Measurements from ENCODE around the gene MRNIP. TPM values are rescaled to one million over a fixed set of nuclear protein-coding genes. Genes with fewer than 3 reads are reported as not detected.

Gene MRNIP
- polyA plus RNA-seq, 2 of the 4 experiments (the other 2 are of a cell fraction): 21.4 to 29.7 TPM

GRCh38 chr5:179820127-179820482 lies 38.5 kb downstream of the MRNIP start:
- ATAC-seq: peak; percentile 3 to 5
- ChIA-PET POLR2A (interaction anchor here (0.7 to 2.3 kb wide), 14 partner anchors 9 to 269 kb away, joined by 3 to 20 read pairs (median 6); partner anchors contain the start of genes HNRNPH1, LTC4S, MRNIP and RNF130), CTCF (interaction anchor here (0.6 to 4.8 kb wide), 7 partner anchors 16 to 123 kb away, joined by 3 to 27 read pairs (median 4); no protein-coding TSS in a partner anchor)
- Histone ChIP-seq H3K4me2 (peak overlapping the region; percentile 96), H3K4me3 (peak overlapping the region; percentile 81), H3K27ac (peak overlapping the region; percentile 95 to 98), H3K4me1 (peaks cover 56% of the 10 kb centered on the region), H3K9me3 (no peaks in the 10 kb centered on the region)
- no peak for FAIRE-seq
- TF ChIP-seq EHF (CRISPR knock-in tag; IDR thresholded peaks at IDR 0.05): peak; percentile 91
- no peak for TF ChIP-seq CHD4 (IDR thresholded peaks at IDR 0.05; ENCODE audit: borderline replicate concordance)
- no peak for TF ChIP-seq BHLHE40 (IDR thresholded peaks at IDR 0.05; ENCODE audit: low read depth, low read length)
- peak; percentile 94; the same call in 1 of the 2 replicates for TF ChIP-seq HOXB5 (CRISPR knock-in tag; IDR thresholded peaks at IDR 0.05)
- peak; percentile 40; the same call in 1 of the 2 replicates for TF ChIP-seq RARB (CRISPR knock-in tag; IDR thresholded peaks at IDR 0.05)
- peak; percentile 89; the same call in 1 of the 2 replicates for TF ChIP-seq TFCP2L1 (CRISPR knock-in tag; IDR thresholded peaks at IDR 0.05)
- TF ChIP-seq HOXB13 (CRISPR knock-in tag; IDR thresholded peaks at IDR 0.05; ENCODE audit: low read depth): peak; percentile 97
- TF ChIP-seq NPAS2 (CRISPR knock-in tag; IDR thresholded peaks at IDR 0.05; ENCODE audit: borderline replicate concordance): peak; percentile 58; the same call in 1 of the 2 replicates
- peak; percentile 95 for TF ChIP-seq ZNF302 (CRISPR knock-in tag; IDR thresholded peaks at IDR 0.05)
- TF ChIP-seq FOXS1 (CRISPR knock-in tag; IDR thresholded peaks at IDR 0.05): 0 out of 2 replicates have a peak, but pooled peaks have one; percentile 78
- TF ChIP-seq HEYL (CRISPR knock-in tag; IDR thresholded peaks at IDR 0.05): peak; percentile 96; the same call in 1 of the 2 replicates
- TF ChIP-seq ATOH8 (CRISPR knock-in tag; IDR thresholded peaks at IDR 0.05; ENCODE audit: low read depth): peak; percentile 95
- peak; percentile 83; the same call in 1 of the 2 replicates for TF ChIP-seq HOXA7 (CRISPR knock-in tag; IDR thresholded peaks at IDR 0.05)
- no peak for TF ChIP-seq SREBF2 (IDR thresholded peaks at IDR 0.05)
- no peak for TF ChIP-seq NFE2L2 (conservative IDR thresholded peaks at IDR 0.05; ENCODE audit: low read length)
- TF ChIP-seq FOSB (CRISPR knock-in tag; IDR thresholded peaks at IDR 0.05): peak; percentile 55; the same call in 1 of the 2 replicates
- no peak for TF ChIP-seq RCOR1 (IDR thresholded peaks at IDR 0.05; ENCODE audit: low read depth, low read length)
- 21% methylated on average over 3 of the region's 12 CpGs for WGBS (ENCODE audit: missing lambda C conversion rate)
- DNase-seq (ENCODE audit: low read depth in 1 of 2, low spot score in 1 of 2): peak in 1 of 2 experiments; percentile 60

DNA sequence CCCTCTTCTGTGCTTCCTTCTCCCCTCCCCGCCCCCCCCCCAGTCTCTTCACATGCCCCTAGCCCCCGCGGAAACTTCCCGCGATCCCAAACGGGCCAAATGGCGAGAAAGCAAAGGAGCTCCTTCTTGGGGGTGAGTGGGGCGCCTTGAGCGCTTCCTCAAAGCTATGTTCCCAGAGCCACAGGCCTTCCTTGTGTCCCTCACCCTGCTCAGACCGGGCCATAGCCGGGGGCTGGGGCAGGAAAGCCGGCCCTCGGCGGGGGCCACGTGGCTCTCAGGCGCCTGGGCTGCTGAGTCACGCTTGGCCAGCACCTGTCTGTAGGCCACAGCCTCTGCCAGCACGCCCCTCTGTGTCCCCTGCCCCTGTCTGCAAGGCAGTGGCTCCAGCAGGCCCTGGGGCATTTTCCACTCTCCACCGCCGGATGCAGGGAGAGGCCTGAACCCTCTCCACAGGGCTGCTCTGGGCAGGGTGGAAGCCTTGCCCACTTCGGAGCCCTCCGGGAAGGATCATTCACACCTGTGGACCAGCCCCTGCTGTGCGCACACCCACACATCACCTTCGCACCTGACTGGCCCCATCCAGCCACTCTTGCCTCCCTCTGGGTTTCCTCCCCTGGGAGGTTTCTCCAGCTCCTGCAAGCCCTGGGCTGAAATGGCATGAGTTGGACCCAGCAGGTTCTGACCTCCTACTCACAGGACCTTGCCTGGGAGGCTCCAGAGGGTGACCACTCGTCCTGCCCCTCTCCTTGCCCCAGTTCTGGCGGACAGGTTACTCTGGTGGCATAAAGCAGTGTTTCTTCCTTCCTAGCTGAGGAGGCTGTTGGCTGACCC lies 39.1 kb downstream of the MRNIP start:
- CTCF ChIA-PET: interaction anchor here (0.6 to 4.8 kb wide), 6 partner anchors 16 to 124 kb away, joined by 3 to 27 read pairs (median 6); no protein-coding TSS in a partner anchor
- H3K9me3 ChIP-seq: no peaks in the 10 kb centered on the region
- peaks cover 50% of the 10 kb centered on the region for H3K4me1 ChIP-seq
- DNase-seq (ENCODE audit: low read depth in 1 of 2, low spot score in 1 of 2) (peak in 1 of 2 experiments; percentile 89), FAIRE-seq (no peak), ATAC-seq (peak; percentile 45 to 50)
- peak overlapping the region; percentile 95 to 98 for H3K27ac ChIP-seq
- POLR2A ChIA-PET: interaction anchor here (0.9 to 2.3 kb wide), 8 partner anchors 8 to 196 kb away, joined by 4 to 20 read pairs (median 4); partner anchors contain the start of genes HNRNPH1 and MRNIP
- no peak overlapping the region; the same call in 2 of the 3 replicates for H3K4me3 ChIP-seq
- H3K4me2 ChIP-seq: peak overlapping the region; percentile 96
- WGBS (ENCODE audit: missing lambda C conversion rate): 31% methylated on average over 9 of the region's 26 CpGs
- TF ChIP-seq MAFK (IDR thresholded peaks at IDR 0.05; ENCODE audit: partially characterized antibody) (peak; percentile 97), HOXA7 (CRISPR knock-in tag; IDR thresholded peaks at IDR 0.05) (peak; percentile 87; the same call in 1 of the 2 replicates), FOSL2 (IDR thresholded peaks at IDR 0.05) (peak; percentile 1; the same call in 1 of the 2 replicates), FOSL2 (CRISPR knock-in tag; IDR thresholded peaks at IDR 0.05) (peak; percentile 69), RNF2 (IDR thresholded peaks at IDR 0.05; ENCODE audit: borderline replicate concordance, low read depth) (no peak), TFCP2L1 (CRISPR knock-in tag; IDR thresholded peaks at IDR 0.05) (peak; percentile 94), REST (IDR thresholded peaks at IDR 0.05) (no peak), JUNB (IDR thresholded peaks at IDR 0.05) (peak; percentile 9; the same call in 1 of the 2 replicates), MAZ (IDR thresholded peaks at IDR 0.05; ENCODE audit: borderline replicate concordance, low read depth, low read length) (no peak), KDM5A (IDR thresholded peaks at IDR 0.05) (no peak), FOSB (CRISPR knock-in tag; IDR thresholded peaks at IDR 0.05) (no peak; the same call in none of the 2 replicates), GATA3 (IDR thresholded peaks at IDR 0.05; ENCODE audit: borderline replicate concordance) (no peak), HEYL (CRISPR knock-in tag; IDR thresholded peaks at IDR 0.05) (peak; percentile 96), ELK1 (IDR thresholded peaks at IDR 0.05; ENCODE audit: low read depth, low read length) (no peak), NPAS2 (CRISPR knock-in tag; IDR thresholded peaks at IDR 0.05; ENCODE audit: borderline replicate concordance) (peak; percentile 80), RCOR1 (IDR thresholded peaks at IDR 0.05; ENCODE audit: low read depth, low read length) (no peak)
- TF ChIP-seq, protein P1, sequence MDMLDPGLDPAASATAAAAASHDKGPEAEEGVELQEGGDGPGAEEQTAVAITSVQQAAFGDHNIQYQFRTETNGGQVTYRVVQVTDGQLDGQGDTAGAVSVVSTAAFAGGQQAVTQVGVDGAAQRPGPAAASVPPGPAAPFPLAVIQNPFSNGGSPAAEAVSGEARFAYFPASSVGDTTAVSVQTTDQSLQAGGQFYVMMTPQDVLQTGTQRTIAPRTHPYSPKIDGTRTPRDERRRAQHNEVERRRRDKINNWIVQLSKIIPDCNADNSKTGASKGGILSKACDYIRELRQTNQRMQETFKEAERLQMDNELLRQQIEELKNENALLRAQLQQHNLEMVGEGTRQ (IDR thresholded peaks at IDR 0.05): peak; percentile 64
